GM23248 (cell line): ENCODE data around the gene SLC35B1.

Experiments
- EZH2 ChIP-seq: fragments of 200-600 bp; sonication (generic); IDR thresholded peaks from 2 replicates; pipeline ENCODE4 v1.6.1; 2018; ENCODE audit warnings: antibody characterized with exemption, mild to moderate bottlenecking; ENCODE audit not compliant: insufficient read depth, poor library complexity, severe bottlenecking
- EZH2phosphoT487 ChIP-seq: fragments of 200-600 bp; sonication (generic); IDR thresholded peaks from 2 replicates; pipeline ENCODE4 v1.6.1; 2018; ENCODE audit warnings: antibody characterized with exemption, moderate library complexity, mild to moderate bottlenecking, low read depth; ENCODE audit not compliant: insufficient read depth

- TF ChIP-seq EZH2phosphoT487 = no peak
- no peak for TF ChIP-seq EZH2
Observed at GRCh38 chr17:49676276-49676868, 31.4 kb downstream of the SLC35B1 start.
